HUES64 (cell line): Measurements from ENCODE around the gene LDLR.

Experiments
- H3K27ac ChIP-seq: 2 replicates; pipeline ENCODE4 v1.7.0; 2013; ENCODE audit warnings: low read depth, low read length, inconsistent platforms
- H3K27me3 ChIP-seq: 2 replicates; pipeline ENCODE4 v1.6.1; 2013; ENCODE audit warnings: mild to moderate bottlenecking, low read length; ENCODE audit not compliant: insufficient read depth
- H3K36me3 ChIP-seq: 2 replicates; pipeline ENCODE4 v1.6.1; 2013; ENCODE audit warnings: mild to moderate bottlenecking, low read length; ENCODE audit not compliant: insufficient read depth
- H3K4me1 ChIP-seq: 2 replicates; pipeline ENCODE4 v1.6.1; 2013; ENCODE audit warnings: mild to moderate bottlenecking, low read length, moderate library complexity; ENCODE audit not compliant: insufficient read depth
- H3K4me3 ChIP-seq: 2 replicates; pipeline ENCODE4 v1.5.1; 2013; ENCODE audit warnings: mild to moderate bottlenecking, low read length, moderate library complexity
- H3K9ac ChIP-seq: 2 replicates; pipeline ENCODE4 v1.6.1; 2013; ENCODE audit warnings: mild to moderate bottlenecking, low read depth, low read length
- H3K9me3 ChIP-seq: 2 replicates; pipeline ENCODE4 v1.6.1; 2013; ENCODE audit warnings: low read depth, low read length; ENCODE audit not compliant: insufficient read depth
- WGBS: fragments of 150-250, 120-280 bp; methylation state at CpG from one replicate; pipeline ENCODE4 v1.1.7; 2013; ENCODE audit warnings: missing lambda C conversion rate; 5-methylcytosine and 5-hydroxymethylcytosine counted together

Gene LDLR

DNA sequence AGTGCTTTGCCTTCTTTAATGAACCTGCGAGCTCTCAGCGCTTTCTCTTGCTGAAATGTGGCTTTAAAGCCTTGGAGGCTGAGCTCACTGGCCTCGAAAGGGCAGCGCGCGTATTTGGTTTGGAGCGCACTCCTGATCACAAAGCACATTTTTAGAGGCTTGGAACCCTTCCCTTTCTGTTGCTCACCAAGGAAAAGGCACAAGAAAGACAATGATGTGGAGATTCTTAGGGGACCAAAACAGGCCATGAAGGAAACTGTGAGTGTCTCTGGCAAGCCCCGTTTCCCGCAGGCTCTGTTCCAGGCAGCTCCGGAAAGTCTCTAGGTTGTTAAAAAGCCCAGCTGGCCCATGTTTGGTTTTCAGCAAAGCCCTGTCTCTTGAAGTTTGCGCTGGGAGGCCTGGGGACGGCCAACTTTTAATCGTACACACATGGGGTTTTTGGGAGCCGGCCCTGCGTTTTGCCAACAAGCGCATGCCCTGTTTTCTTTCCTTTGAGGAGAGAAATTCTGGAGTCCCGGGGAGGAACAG lies 75.7 kb downstream of the LDLR start:
- no peak overlapping the region for H3K27ac ChIP-seq
- H3K4me1 ChIP-seq: no peaks in the 10 kb centered on the region
- 91% methylated on average over 17 of the region's 17 CpGs for WGBS
- peaks cover 32% of the 10 kb centered on the region for H3K36me3 ChIP-seq
- H3K9me3 ChIP-seq: no peaks in the 10 kb centered on the region
- no peak overlapping the region for H3K9ac ChIP-seq
- H3K27me3 ChIP-seq: no peaks in the 10 kb centered on the region
- H3K4me3 ChIP-seq: no peak overlapping the region

- Histone ChIP-seq H3K36me3 (peaks cover 38% of the 10 kb centered on the region), H3K27me3 (no peaks in the 10 kb centered on the region), H3K27ac (no peak overlapping the region), H3K4me3 (no peak overlapping the region), H3K9me3 (no peaks in the 10 kb centered on the region), H3K9ac (no peak overlapping the region), H3K4me1 (no peaks in the 10 kb centered on the region)
- 96% methylated on average over 11 of the region's 13 CpGs for WGBS
Observed at GRCh38 chr19:11165486-11166030, 76.3 kb downstream of the LDLR start.

DNA sequence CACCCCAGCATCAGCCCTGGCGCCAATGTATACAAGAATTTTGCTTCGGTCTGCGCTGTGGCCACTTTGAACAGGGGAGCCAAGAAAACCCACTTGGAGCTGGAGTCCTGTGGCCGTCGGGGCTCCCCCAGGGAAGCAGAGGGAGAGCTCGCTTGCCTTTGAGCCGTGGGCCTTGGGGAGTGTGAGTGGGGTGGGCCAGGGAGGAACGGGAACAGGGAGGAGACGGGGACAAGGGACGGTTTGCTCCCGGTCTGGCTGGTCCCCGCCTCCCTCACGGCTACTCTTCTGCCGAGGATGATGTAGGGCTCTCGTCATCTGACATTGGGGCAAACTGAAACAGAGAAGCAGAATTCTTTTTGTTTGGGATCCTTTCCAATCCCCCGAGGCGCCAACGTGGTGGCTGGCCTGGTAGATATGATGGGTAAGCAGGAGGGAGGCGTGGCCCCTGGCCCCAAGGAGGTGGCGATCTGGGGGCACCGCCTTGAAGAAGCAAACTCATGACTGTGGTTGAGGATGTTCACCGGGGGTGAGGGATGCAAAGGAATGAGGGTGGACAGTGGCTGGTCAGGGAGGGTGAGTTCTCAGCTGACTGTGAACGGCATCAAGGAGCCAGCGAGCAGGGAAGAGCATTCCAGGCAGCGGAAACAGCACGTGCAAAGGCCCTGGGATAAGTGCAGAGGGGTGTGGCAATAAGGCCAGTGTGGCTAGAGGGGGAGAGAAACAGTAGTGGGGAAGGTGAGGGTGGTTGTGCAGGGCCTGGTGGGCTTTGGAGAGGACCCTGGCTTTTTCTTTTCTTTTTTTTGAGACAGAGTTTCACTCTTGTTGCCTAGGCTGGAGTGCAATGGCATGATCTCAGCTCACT lies 77.2 kb downstream of the LDLR start:
- 90% methylated on average over 26 of the region's 26 CpGs for WGBS
- Histone ChIP-seq H3K9me3 (no peaks in the 10 kb centered on the region), H3K4me3 (no peak overlapping the region), H3K4me1 (no peaks in the 10 kb centered on the region), H3K27me3 (no peaks in the 10 kb centered on the region), H3K9ac (no peak overlapping the region), H3K36me3 (peaks cover 46% of the 10 kb centered on the region), H3K27ac (no peak overlapping the region)

DNA sequence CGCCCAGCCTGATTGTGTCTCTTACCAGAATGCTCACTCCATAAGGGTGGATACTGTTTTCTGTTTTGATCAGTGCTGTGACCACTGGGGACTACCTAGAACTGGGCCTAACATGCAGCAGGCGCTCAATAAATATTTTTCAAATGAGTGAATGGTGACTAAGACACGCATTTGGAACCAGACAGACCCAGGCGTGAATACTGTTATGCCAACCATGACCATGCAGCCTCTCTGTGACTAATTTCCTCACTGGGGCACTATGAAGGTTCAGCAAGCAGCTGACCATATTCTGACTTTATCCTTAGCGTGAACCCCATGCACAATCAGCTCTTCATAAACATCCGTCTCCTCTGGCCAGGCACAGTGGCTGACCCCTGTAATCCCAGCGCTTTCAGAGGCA lies 79.3 kb downstream of the LDLR start:
- Histone ChIP-seq H3K27me3 (no peaks in the 10 kb centered on the region), H3K27ac (no peak overlapping the region), H3K36me3 (peaks cover 60% of the 10 kb centered on the region), H3K9ac (no peak overlapping the region), H3K4me1 (no peaks in the 10 kb centered on the region), H3K9me3 (no peaks in the 10 kb centered on the region), H3K4me3 (no peak overlapping the region)
- WGBS: 88% methylated on average over 7 of the region's 7 CpGs

DNA sequence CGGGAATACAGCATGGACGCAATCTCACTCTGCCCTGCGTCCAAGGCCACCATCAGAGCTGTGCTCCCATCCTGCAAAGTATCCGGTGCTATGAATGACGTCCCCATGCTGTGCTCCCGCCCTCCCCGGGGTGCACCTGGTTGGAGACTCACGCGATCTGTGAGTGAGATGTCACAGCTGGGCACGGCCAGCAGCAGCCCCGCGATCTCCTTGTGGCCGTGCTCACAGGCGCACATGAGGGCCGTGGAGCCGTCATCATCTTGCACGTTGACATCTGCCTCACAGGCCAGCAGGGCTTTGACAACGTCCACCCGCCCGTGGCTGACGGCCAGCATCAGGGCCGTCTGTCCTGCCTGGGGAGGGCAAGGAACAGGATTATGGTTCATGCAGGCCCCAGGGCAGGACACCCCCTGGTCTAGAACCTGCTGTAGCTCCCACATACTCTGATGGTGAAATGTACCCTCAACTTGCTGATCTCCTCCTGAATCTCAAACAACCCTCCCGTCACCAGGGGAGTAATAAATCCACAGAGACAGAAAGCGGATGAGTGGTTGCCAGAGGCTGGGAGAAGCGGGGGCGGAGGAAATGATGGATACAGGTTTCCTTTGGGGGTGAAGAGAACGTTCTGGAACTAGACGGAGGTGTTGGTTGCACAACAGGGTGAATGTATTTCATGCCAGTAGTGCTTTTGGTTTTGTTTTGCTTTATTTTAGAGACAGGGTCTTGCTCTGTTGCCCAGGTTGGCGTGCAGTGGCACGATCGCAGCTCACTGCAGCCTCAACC lies 80.8 kb downstream of the LDLR start:
- no peak overlapping the region for H3K27ac ChIP-seq
- no peaks in the 10 kb centered on the region for H3K27me3 ChIP-seq
- no peak overlapping the region for H3K4me3 ChIP-seq
- no peaks in the 10 kb centered on the region for H3K4me1 ChIP-seq
- no peaks in the 10 kb centered on the region for H3K9me3 ChIP-seq
- peaks cover 74% of the 10 kb centered on the region for H3K36me3 ChIP-seq
- 96% methylated on average over 31 of the region's 31 CpGs for WGBS
- no peak overlapping the region for H3K9ac ChIP-seq

DNA sequence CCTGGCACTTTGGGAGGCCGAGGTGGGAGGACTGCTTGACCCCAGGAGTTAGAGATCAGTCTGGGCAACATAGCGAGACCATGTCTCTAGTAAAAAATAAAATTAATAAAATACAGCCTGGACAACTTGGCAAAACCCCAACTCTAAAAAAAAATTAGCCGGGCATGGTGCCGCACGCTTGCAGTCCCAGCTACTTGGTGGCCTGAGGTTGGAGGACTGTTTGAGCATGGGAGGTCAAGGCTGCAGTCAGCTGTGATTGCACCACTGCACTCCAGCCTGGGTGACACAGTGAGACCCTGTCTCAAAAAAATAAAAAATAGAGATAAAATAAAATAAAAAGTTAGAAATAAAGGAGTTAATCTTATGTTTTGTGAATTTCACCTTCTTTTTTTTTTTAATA lies 81.9 kb downstream of the LDLR start:
- WGBS: 94% methylated on average over 5 of the region's 5 CpGs
- Histone ChIP-seq H3K4me1 (no peaks in the 10 kb centered on the region), H3K36me3 (peaks cover 74% of the 10 kb centered on the region), H3K4me3 (no peak overlapping the region), H3K9me3 (no peaks in the 10 kb centered on the region), H3K27ac (no peak overlapping the region), H3K27me3 (no peaks in the 10 kb centered on the region), H3K9ac (no peak overlapping the region)

DNA sequence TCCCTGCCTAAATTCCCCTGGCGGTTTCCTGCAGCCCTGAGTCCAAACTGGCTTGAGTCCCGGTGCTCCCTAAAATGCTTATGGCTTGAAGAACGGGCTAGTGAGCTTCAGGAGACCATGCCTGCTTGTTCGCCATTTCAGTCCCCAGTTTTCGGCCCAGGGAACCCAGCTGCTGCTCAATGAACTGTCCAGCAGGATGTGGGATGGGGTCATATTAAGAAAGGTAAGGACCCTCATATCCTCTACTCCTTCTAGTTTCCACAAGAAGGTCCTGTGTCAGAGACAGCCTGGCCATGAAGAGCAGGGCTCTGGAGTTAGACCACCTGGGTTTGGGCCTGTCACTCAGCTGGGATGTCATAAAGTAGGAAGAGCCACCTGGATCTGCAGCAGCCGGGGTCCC lies 83.3 kb downstream of the LDLR start:
- no peaks in the 10 kb centered on the region for H3K27me3 ChIP-seq
- no peaks in the 10 kb centered on the region for H3K4me1 ChIP-seq
- H3K36me3 ChIP-seq: peaks cover 74% of the 10 kb centered on the region
- no peak overlapping the region for H3K9ac ChIP-seq
- no peak overlapping the region for H3K27ac ChIP-seq
- 92% methylated on average over 6 of the region's 6 CpGs for WGBS
- no peaks in the 10 kb centered on the region for H3K9me3 ChIP-seq
- no peak overlapping the region for H3K4me3 ChIP-seq

- Histone ChIP-seq H3K27ac (no peak overlapping the region), H3K27me3 (no peaks in the 10 kb centered on the region), H3K4me3 (no peak overlapping the region), H3K4me1 (no peaks in the 10 kb centered on the region), H3K36me3 (peaks cover 69% of the 10 kb centered on the region), H3K9ac (no peak overlapping the region), H3K9me3 (no peaks in the 10 kb centered on the region)
- 89% methylated on average over 8 of the region's 8 CpGs for WGBS
Observed at GRCh38 chr19:11173516-11174155, 84.4 kb downstream of the LDLR start.

DNA sequence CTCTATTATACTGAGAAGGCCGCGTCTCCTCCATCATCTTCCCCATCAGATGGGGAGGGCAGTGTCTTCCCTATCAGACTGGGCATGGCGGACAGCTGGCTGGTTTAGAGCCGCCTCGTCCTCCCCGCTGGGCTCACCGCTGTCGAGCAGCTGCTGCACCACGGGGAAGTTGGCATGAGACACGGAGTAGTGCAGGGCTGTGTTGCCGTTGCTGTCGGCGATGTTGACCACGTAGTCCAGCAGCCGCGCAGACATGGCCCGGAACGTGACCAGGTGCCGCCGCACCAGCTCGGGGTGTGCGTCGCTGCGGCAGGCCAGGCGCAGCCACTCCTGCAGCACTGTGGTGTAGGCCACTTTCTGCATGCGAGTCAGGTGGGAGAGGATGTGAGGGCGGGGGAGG lies 85.1 kb downstream of the LDLR start:
- no peak overlapping the region for H3K27ac ChIP-seq
- no peaks in the 10 kb centered on the region for H3K9me3 ChIP-seq
- no peaks in the 10 kb centered on the region for H3K4me1 ChIP-seq
- H3K36me3 ChIP-seq: peaks cover 66% of the 10 kb centered on the region
- no peak overlapping the region for H3K9ac ChIP-seq
- WGBS: 96% methylated on average over 27 of the region's 27 CpGs
- no peak overlapping the region for H3K4me3 ChIP-seq
- H3K27me3 ChIP-seq: no peaks in the 10 kb centered on the region

DNA sequence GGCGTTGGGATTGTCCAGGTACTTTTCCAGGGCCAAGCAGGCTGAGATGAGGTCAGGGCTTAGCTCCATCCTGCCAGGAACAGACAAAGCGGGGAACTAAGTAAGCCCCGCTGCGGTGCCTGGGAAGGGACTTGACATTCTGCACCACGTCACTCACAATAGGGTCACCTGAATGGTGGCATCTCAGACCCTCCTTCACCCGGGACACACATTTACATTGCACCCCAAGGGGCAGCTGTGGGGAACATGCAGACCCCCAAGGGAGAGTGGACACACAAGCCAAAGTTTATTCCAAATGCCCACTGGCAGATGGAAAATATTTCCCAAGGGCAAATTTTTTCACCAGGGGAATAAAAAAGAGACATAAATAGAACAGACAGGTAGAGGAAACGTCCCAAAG lies 86.7 kb downstream of the LDLR start:
- Histone ChIP-seq H3K27me3 (no peaks in the 10 kb centered on the region), H3K9me3 (no peaks in the 10 kb centered on the region), H3K27ac (no peak overlapping the region), H3K4me1 (no peaks in the 10 kb centered on the region), H3K4me3 (no peak overlapping the region), H3K36me3 (peaks cover 53% of the 10 kb centered on the region), H3K9ac (no peak overlapping the region)
- 90% methylated on average over 7 of the region's 7 CpGs for WGBS
